ENCODE results near the gene CARTPT.

Gene CARTPT

GRCh38 chr5:71719063-71719964 lies at the start of gene CARTPT:
TSS of gene CARTPT (plus strand) at chr5:71719275. CDS start at chr5:71719294, 19 bp downstream.
- in situ Hi-C loops (cut with HindIII; ENCODE audit: low sequenced_read_pairs) = no loop called here

DNA sequence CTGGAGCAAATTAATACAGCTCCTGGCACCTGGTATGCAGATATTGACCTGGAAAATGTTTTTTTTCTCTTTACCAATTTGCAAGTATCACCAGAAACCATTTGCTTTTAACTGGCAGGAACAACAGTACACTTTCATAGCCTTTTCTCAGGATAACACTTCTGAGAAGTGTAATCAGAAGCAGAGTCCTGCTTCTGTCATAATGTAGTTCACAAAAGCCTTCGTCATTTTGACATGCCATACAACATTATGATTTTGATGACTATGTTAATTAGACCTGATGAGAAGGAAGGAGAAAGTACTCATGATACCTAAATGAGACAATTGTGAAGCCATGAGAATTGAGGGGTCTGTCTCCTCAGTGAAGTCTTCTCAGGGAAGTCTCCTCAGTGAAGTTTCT lies 41.1 kb upstream of the CARTPT start:
- in situ Hi-C loops (cut with HindIII; ENCODE audit: low sequenced_read_pairs) = no loop called here

- in situ Hi-C loops (cut with HindIII; ENCODE audit: low sequenced_read_pairs) = no loop called here
Observed at GRCh38 chr5:71679714-71680113, 39.4 kb upstream of the CARTPT start.

- in situ Hi-C loops (cut with HindIII; ENCODE audit: low sequenced_read_pairs) = no loop called here
Observed at GRCh38 chr5:71680510-71680909, 38.6 kb upstream of the CARTPT start.

GRCh38 chr5:71681296-71681695 lies 37.8 kb upstream of the CARTPT start:
- in situ Hi-C loops (cut with HindIII; ENCODE audit: low sequenced_read_pairs) = no loop called here

GRCh38 chr5:71684309-71684708 lies 34.8 kb upstream of the CARTPT start:
- in situ Hi-C loops (cut with HindIII; ENCODE audit: low sequenced_read_pairs) = no loop called here

DNA sequence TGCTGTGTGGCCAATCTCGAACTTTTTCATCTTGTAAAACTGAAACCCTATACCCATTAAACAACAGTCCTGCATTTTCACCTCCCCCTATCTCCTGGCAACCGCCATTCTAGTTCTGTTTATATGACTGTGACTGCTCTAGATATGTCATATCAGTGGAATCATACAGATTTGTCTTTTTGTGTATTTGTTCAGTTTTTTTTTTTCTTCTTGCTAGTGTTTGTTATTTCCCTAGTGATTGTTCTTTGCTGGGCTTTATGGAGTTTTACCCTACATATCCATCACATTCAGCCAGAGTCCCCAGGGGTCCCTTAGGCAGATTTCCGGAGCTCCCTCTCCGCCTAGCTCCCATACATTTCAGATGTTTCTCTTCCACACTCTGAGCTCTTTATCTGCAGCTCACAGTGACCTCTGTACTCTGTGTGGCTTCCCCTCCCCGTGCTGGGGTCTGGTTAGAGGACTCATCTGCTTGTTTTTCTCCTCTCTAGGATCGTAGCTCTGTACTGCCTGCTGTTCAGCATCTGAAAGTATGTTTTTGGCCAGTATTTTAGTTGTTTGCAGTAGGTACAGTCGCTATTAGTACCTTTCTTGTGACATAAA lies 25.1 kb upstream of the CARTPT start:
- in situ Hi-C loops (cut with HindIII; ENCODE audit: low sequenced_read_pairs) = no loop called here

DNA sequence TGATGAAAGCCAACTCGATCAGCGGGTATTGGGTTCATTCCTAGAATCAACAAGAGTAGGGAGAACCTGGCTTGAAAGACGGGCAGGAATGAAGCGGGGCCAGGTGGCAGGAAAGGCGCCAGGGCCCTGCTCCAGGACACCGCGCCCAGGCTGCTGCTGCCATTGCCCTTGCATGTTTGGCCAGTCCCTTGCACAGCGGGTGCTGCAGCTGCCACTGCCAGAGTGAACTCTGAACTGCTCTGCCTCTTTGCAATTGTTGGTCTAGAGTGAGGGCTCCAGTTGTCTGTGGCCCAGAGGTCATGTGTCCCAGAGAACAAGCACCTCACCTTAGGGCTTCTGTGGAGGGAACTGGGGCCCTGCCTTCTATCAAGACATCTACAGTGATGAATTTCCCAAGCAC lies 24.0 kb upstream of the CARTPT start:
- in situ Hi-C loops (cut with HindIII; ENCODE audit: low sequenced_read_pairs) = no loop called here

GRCh38 chr5:71695595-71695994 lies 23.5 kb upstream of the CARTPT start:
- in situ Hi-C loops (cut with HindIII; ENCODE audit: low sequenced_read_pairs) = no loop called here

DNA sequence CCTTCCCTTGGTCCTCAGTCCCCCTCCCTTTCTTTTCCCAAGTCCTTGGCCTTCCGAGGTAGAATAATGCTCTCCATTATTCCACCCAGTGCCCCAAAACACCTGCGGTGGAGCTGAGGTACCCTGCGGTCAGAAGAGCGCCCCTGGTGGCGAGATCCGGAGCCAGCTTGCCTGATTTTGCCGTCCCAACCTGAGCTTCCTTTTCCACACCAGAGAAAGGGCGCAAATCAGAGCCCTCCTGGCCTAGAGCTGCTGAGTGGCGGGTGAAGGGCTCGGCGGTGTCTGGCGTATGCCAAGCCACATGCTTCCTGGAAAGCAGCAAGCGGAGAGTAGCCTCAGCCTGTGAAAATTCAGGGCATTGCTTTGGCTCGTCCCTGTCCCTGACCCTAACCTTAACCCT lies 21.1 kb upstream of the CARTPT start:
- in situ Hi-C loops (cut with HindIII; ENCODE audit: low sequenced_read_pairs) = no loop called here

DNA sequence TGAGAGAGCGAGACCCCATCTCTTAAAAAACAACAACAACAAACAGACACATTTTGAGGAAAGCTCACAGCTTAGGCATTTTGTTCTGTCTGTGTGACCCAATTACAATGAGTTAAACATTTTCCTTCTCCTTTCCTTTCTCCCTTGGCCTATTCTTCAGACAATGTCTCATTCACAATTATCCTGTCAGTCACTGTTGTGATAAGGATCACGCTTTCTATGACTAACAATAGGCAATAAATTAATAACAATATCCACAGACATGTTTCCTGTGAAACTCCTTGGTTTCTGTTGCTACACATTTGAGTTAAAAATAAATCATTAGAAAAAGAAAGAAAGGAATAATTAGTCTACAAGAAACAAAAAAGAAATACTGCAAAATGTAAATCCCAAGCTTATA lies 19.8 kb upstream of the CARTPT start:
- in situ Hi-C loops (cut with HindIII; ENCODE audit: low sequenced_read_pairs) = no loop called here

DNA sequence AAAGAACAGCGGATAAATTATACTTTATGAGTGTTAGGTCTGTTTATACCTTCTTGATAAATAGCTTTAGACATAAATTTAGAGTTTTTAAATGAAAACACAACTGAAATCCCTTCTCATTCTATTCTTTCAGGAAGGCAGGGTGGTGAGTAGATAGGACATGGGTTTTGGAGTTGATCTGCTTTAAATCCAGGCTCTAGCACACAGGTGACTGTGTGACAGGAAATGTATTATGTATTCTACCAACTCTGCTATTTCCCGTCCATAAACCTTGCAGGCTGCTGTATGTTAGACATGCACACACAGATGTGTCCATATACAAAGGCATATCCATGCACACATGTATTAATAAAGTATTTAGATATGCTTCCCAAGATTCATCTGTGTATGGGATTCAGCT lies 19.3 kb upstream of the CARTPT start:
- in situ Hi-C loops (cut with HindIII; ENCODE audit: low sequenced_read_pairs) = no loop called here

GRCh38 chr5:71700803-71701202 lies 18.3 kb upstream of the CARTPT start:
- in situ Hi-C loops (cut with HindIII; ENCODE audit: low sequenced_read_pairs) = no loop called here

DNA sequence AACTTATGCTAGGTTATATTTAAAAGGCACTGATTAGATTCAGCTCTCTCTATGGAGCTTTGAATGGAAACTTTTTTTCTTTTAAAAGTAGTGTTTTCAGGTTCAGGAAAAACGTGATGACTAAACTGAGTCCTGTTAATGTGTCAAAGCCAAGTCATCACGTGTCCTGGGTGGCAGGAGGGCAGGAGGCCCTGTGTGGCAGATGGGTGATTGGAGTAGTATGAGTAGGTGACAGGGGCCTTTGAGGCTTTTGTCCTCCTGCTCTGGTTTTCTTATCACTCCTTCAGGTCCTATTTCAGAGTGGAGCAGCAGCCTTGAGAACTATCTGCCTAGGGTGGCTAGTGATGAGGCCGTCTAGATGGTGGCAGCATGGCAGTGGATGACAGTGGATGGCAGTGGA lies 17.7 kb upstream of the CARTPT start:
- in situ Hi-C loops (cut with HindIII; ENCODE audit: low sequenced_read_pairs) = no loop called here

- in situ Hi-C loops (cut with HindIII; ENCODE audit: low sequenced_read_pairs) = no loop called here
Observed at GRCh38 chr5:71703941-71704340, 15.1 kb upstream of the CARTPT start.

DNA sequence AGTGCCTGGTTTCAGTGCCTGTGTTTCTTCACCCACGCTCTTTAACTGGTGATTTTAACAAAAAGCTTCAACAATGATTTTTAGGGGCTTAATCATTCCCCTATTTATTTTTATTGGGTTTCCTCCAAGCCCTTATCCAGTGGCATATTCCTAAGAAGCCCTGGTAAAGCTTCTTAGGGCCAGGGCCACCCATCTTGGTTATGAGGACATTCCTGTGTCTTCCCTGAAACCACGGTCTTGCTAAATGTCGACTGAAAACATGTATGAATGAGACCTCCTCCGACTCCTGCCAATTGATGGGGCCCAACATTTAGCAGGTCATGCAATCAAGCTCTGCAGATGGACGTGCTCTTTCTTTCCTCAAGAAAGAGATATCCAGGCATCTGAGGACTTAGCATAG lies 13.7 kb upstream of the CARTPT start:
- in situ Hi-C loops (cut with HindIII; ENCODE audit: low sequenced_read_pairs) = no loop called here

GRCh38 chr5:71706906-71707305 lies 12.2 kb upstream of the CARTPT start:
- in situ Hi-C loops (cut with HindIII; ENCODE audit: low sequenced_read_pairs) = no loop called here

DNA sequence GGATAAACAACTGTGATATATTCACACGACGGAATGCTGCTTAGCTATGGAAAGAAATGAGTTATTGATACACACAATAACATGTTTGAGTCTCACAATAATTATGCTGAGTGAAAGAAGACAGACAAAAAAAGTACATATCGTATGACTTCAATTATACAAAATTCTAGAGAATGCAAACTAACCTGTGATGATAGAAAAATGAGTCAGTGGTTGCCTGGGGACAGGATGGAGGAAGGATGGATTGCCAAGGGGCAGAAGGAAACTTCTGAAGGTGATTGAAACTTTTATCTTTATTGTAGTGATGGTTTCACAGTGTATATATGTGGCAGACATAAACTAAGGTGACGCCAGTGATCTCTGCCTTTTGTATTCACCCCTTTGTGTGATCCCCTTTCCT lies 7.5 kb upstream of the CARTPT start:
- in situ Hi-C loops (cut with HindIII; ENCODE audit: low sequenced_read_pairs) = no loop called here

- in situ Hi-C loops (cut with HindIII; ENCODE audit: low sequenced_read_pairs) = no loop called here
Observed at GRCh38 chr5:71714911-71715310, 4.2 kb upstream of the CARTPT start.

DNA sequence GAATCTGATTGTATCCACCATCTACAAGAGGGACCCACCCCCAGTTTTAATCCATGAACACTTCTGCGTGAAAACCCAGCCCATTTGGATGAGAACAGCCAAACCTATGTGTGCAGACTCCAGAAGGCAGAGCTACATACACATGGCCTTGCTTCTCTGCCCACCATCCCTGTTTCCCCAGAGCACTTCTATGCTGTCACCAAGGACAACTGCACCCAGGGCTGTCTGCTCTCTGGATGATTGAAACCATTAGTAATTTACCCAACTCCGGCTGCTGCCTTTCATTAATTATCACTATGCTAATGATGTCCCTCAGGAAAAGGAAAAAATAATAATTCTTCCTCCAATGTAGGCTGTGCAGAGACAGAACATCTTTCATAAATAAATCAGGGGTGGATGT lies 8.9 kb downstream of the CARTPT start:
- in situ Hi-C loops (cut with HindIII; ENCODE audit: low sequenced_read_pairs) = no loop called here

DNA sequence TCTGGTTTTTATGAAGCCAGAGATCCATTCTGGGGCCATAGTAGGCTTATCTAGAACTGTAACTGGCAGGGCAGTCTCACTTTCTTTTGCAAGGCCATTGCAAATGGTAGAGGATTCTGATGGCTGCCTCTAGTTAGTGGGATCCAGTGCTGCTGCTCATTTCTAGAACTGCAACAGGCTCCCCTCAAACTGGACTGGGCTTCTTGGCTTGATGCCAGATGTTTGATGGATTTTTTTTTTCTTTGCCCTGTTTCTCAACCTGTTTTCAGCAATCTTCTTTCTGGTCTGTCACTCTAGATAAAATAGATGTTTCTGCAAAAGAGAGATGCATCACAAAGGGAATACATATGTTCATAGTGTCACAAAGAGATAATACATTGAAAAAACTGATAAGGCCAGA lies 11.9 kb downstream of the CARTPT start:
- in situ Hi-C loops (cut with HindIII; ENCODE audit: low sequenced_read_pairs) = no loop called here

- in situ Hi-C loops (cut with HindIII; ENCODE audit: low sequenced_read_pairs) = no loop called here
Observed at GRCh38 chr5:71732011-71732410, 12.9 kb downstream of the CARTPT start.
